ENCODE measurements around the gene CISD3.

CISD3 gene

DNA sequence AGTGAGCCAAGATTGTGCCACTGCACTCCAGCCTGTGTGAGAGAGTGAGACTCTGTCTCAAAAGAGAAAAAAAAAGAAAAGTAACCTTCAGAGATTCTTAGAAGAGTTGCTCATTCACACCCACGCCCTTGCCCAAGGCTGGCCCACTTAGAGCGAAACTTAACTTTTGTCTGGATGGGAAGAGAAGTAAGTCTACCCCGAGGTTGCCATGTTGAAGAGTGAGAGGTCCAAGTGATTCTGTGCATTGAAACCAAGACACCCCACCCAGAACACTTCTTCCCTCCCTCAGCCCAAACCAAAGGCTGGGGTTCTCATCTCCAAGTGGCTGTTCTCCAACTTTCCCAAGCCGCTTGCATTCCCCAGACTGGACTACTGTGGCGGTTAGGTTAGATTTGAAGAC lies 2.4 kb upstream of the CISD3 start:
- in situ Hi-C loops (cut with HindIII; ENCODE audit: low sequenced_read_pairs) = no loop called here
- TF ChIP-seq, protein P1, sequence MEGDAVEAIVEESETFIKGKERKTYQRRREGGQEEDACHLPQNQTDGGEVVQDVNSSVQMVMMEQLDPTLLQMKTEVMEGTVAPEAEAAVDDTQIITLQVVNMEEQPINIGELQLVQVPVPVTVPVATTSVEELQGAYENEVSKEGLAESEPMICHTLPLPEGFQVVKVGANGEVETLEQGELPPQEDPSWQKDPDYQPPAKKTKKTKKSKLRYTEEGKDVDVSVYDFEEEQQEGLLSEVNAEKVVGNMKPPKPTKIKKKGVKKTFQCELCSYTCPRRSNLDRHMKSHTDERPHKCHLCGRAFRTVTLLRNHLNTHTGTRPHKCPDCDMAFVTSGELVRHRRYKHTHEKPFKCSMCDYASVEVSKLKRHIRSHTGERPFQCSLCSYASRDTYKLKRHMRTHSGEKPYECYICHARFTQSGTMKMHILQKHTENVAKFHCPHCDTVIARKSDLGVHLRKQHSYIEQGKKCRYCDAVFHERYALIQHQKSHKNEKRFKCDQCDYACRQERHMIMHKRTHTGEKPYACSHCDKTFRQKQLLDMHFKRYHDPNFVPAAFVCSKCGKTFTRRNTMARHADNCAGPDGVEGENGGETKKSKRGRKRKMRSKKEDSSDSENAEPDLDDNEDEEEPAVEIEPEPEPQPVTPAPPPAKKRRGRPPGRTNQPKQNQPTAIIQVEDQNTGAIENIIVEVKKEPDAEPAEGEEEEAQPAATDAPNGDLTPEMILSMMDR (IDR thresholded peaks at IDR 0.05; ENCODE audit: low read depth, low read length) = no peak
- H3K4me3 ChIP-seq (ENCODE audit: low read depth, low read length) = no peak overlapping the region

DNA sequence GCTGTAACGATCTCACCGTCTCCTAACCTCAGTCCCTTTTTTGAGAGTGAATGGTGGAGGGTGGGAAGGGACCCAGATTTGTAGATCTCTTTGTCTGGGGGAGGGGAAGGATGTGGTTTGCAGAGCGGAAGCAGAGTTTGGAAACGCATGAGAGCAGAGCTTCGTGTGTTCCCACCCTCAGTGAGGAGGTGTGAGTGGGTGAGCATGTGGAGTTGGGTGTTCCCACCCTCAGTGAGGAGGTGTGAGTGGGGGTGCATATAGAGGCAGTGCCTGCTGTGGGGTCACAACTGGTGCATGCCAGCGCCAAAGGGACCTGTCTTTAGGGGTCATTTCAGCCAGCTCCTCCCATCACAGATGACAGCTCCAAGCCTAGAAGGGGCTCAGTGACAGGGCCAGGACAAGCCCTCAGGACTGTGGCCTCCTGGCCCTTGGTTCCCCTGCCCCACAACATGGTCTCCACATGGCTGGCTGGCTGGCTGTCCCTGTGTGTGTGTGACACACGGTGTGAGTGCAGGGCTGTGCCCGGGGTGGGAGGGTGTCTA lies 1.8 kb upstream of the CISD3 start:
- no peak overlapping the region for H3K4me3 ChIP-seq (ENCODE audit: low read depth, low read length)
- DNase-seq (ENCODE audit: low read depth, low spot score) = no peak
- TF ChIP-seq, protein P1 (IDR thresholded peaks at IDR 0.05; ENCODE audit: low read depth, low read length) = no peak
- in situ Hi-C loops (cut with HindIII; ENCODE audit: low sequenced_read_pairs) = no loop called here

More for the DNA sequence above, 2.4 kb upstream of the CISD3 start:
- no peak for DNase-seq (ENCODE audit: low read depth, low spot score)

DNA sequence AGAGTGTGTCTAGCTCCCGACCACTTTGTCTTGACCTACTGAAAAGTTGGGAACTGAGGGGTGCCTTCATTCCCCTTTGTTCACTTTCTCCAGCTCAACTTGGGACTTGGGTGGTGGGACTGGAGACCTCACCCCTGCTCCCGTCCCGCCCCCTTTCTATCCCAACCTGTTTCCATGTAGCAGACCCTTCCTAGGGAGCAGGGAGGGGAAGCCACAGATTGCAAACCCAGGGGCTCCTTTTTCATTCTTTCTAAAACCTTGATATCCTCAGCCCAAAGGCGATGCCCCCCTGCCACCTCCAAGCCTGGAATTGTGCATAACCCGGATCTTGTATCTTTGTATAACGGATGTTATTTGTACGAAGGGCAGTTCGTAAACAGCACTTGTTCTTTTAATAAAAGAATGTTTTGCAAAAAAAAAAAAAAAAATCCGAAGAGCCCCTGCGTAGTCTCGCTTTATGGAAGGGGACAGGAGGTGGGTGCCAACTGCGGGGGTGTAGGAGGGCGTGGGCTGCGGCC lies 714 bp upstream of the CISD3 start:
- TF ChIP-seq, protein P1 (IDR thresholded peaks at IDR 0.05; ENCODE audit: low read depth, low read length) = no peak
- no peak for DNase-seq (ENCODE audit: low read depth, low spot score)
- in situ Hi-C loops (cut with HindIII; ENCODE audit: low sequenced_read_pairs) = no loop called here
- H3K4me3 ChIP-seq (ENCODE audit: low read depth, low read length) = peak overlapping the region; percentile 43

DNA sequence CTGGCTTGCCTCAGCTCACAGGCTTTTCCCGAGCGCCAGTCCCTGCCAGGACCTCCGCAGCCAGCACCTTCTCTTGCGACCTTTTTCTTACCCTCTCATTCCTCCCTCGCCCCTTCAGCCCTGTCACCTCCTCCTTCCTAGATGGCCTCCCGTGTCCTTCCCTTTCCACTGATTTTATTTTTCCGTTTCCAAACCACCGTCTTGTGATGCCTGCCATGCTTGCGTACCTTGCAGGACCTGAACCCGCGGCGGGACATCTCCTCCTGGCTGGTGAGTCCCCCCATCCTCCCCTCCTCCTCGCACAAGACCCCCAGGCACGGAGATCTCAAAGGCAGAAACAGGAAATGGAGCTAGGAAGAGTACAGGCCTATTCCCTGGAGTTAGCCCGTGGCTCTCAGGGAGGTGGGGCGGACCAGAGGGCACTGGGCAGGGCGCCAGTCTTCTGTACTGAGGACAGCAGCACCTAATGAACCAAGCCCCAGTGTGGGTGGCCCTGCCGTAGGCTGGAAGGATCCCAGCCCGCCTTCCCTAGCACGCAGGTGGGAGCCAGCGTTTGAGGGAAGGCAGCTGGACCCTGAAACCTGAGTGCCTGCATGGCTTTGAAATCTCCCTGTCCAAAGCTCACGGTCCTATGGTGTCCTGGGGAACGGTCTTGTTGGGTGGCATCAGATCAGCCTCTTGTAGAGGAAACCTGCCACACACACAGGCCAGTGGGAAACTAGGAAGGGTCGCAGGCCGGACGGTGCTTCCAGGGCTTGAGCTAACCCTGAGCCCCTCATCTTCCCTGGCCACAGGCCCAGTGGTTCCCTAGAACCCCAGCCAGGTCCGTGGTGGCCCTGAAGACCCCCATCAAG lies 612 bp downstream of the CISD3 start:
- peak; percentile 49 for DNase-seq (ENCODE audit: low read depth, low spot score)
- peak overlapping the region; percentile 69 for H3K4me3 ChIP-seq (ENCODE audit: low read depth, low read length)
- TF ChIP-seq, protein P1 (IDR thresholded peaks at IDR 0.05; ENCODE audit: low read depth, low read length) = no peak
- in situ Hi-C loops (cut with HindIII; ENCODE audit: low sequenced_read_pairs) = no loop called here

DNA sequence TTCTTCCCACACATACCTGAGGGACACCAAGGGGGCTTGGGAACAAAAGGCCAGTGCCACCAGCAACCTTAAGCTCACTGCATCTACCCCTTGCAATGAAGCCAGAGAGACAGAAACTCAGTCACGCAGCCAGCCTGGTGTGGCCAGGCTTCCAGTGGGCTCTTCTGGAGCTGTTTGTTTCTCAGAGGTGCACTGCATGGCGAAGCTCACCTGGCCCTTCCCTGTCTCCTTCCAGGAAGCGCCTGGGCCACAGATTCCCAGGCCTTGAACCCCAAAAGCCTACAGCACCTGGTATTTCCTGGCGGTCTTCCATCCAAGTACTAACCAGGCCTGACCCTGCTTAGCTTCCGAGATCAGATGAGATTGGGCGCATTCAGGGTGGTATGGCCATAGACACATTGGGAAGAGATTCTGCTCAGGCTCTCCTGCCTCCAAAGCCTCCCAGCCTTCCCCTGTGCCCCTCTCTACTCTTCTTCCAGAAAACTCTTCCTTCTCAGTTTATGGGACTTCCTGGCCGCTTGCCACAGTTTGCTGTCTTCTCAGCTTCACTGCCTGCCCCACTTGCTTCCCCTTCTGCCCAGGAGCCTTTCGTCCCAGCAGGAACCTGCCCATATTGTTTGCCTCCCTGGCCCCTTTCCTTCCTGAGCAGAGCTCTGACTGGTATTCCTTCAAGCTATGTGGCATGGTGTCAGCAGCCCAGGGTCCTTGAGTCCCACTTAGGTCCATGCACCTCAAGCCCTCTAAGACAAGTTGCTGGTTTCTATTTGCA lies 1.6 kb downstream of the CISD3 start:
- in situ Hi-C loops (cut with HindIII; ENCODE audit: low sequenced_read_pairs) = no loop called here
- H3K4me3 ChIP-seq (ENCODE audit: low read depth, low read length) = no peak overlapping the region
- TF ChIP-seq, protein P1 (IDR thresholded peaks at IDR 0.05; ENCODE audit: low read depth, low read length) = no peak
- DNase-seq (ENCODE audit: low read depth, low spot score) = no peak

Data from astrocyte of the spinal cord (primary cell).